Heart left ventricle (tissue), 13 donors: ENCODE results near the gene TMEM222.

Experiments
- POLR2A ChIP-seq, 2 donors: fragments of 450-650 bp; IDR thresholded peaks; one replicate each; pipeline ENCODE4 v1.6.1; 2017; ENCODE audit warnings: antibody characterized with exemption in 2 of 2, mild to moderate bottlenecking in 2 of 2, moderate library complexity in 2 of 2
- TF ChIP-seq, protein P1 (sequence below), 12 donors: fragments of 200-600 bp; sonication (generic) in 4 of 12; IDR thresholded peaks; one replicate each; pipeline versions ENCODE4 v1.5.0 to v1.8.0; 2018 to 2022; ENCODE audit warnings: antibody characterized with exemption in 12 of 12, mild to moderate bottlenecking in 5 of 12
- donor health status: ischemic (EF 13 %, LVEDD 7.1; RV severe dilation, severe dysfunction).
- donor health status: DM: no; HTN: yes; CAD: no.
- donor health status: DM: no; HTN: no; CAD: no.
- donor health status: ischemic (EF 25% LVEDD 6.9; RV normal size, moderate dysfunction).
- donor health status: ischemic (EF 25% LVEDD 5.7; RV mildly dilated, moderate dysfunction).
- donor health status: ischemic (EF 35%, LVEDD 5.7; RV mildly dilated, moderate dysfunction).
- donor health status: nonischemic (EF 11% LVEDD 7.7; RV severe dilation, severe dysfunction).
- donor health status: DM: yes; HTN: yes; CAD: no.
- donor health status: PGD.
- donor health status: ischemic (EF 29% LVEDD 5.4; RV normal size, mild dysfunction).
- donor health status: nonischemic (EF 23%, LVEDD 6.1; RV moderate dilation, normal function).

DNA sequence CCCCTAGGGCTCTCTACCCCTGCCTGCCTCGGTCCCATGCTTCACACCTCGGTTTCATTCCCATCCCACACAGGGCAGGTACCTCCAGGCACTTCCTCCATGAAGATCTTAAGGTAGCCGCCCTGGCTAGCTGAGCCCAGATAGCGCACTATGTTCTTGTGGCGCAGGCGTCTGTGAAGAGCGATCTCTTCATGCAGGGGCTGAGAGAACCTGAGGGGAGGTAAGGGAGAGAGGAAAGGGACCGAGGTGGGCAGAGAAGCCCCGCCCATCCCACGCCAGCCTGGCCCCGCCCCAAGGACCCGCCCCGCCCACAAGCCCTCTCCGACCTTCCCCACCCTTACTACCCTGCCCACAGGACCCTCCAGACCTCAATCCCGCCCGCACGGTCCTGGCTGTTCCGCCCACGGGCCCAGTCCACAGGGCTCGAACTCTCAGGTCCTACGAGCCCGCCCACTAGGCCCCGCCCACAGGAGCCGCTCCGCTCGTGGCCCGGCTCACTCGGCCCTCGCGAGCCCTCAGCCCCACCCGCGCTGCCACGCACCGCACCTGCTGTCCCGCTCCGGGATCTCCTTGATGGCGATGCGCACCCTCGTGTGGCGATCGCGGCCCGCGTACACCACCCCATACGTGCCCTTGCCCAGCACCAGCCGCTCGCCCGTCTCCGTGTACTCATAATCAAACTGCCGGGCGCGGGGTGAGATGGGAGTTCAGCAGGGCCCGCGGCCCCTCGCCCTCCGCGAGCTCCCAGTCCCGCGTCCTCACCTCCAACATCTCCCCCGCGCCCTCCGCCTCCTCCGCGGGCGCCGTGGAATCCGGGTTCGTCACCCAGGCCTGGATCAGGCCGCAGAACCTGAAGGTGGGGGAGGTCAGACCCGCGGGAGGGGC is 38.4 kb downstream of the TMEM222 start:
- TF ChIP-seq, protein P1, sequence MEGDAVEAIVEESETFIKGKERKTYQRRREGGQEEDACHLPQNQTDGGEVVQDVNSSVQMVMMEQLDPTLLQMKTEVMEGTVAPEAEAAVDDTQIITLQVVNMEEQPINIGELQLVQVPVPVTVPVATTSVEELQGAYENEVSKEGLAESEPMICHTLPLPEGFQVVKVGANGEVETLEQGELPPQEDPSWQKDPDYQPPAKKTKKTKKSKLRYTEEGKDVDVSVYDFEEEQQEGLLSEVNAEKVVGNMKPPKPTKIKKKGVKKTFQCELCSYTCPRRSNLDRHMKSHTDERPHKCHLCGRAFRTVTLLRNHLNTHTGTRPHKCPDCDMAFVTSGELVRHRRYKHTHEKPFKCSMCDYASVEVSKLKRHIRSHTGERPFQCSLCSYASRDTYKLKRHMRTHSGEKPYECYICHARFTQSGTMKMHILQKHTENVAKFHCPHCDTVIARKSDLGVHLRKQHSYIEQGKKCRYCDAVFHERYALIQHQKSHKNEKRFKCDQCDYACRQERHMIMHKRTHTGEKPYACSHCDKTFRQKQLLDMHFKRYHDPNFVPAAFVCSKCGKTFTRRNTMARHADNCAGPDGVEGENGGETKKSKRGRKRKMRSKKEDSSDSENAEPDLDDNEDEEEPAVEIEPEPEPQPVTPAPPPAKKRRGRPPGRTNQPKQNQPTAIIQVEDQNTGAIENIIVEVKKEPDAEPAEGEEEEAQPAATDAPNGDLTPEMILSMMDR (IDR thresholded peaks at IDR 0.05), result no peak
- TF ChIP-seq POLR2A (IDR thresholded peaks at IDR 0.05), result no peak
